Measurements from ENCODE around the gene NUDT8.
"Not testable (repeated sequence)": the region's sequence is repeated elsewhere in the genome, so short reads cannot be mapped to it uniquely, and the experiment has no call there.

Gene NUDT8

DNA sequence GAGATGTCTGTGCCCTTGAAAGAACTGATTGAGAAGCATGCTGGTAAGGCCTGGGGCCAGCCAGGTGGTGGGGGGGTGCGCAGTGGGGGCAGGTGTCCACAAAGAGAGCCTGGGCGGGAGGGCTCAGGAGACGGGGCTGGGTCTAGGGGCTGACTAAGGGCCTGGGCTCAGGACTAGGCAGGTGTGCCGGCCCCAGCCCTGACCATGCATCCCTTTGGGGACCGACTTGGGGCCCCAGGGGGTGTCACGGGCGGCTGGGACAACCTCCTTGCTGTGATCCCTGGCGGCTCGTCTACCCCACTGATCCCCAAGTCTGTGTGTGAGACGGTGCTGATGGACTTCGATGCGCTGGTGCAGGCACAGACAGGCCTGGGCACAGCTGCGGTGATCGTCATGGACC is 18.6 kb downstream of the NUDT8 start:
- no peak for DNase-seq

DNA sequence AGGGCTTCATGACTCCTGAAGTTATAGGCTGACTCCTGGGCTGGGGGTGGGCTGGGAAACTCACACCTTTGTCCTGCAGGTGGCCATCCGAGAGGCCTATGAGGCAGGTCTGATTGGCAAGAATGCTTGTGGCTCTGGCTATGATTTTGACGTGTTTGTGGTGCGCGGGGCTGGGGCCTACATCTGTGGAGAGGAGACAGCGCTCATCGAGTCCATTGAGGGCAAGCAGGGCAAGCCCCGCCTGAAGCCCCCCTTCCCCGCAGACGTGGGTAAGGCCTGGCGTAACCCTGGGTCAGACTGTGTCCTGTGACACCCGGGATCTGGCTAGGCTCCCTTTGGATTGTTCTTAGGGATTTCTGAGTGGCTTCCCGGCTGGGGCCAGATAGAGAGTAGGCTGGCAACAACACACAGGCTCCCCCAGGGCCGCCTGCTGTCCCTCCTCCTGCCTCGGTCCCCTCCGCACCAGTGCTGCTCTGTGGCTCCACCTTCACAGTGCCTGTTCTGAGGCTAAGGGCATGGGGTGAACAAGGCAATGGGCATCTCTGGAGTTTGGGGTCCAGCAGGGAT is 19.4 kb downstream of the NUDT8 start:
- DNase-seq: no peak

DNA sequence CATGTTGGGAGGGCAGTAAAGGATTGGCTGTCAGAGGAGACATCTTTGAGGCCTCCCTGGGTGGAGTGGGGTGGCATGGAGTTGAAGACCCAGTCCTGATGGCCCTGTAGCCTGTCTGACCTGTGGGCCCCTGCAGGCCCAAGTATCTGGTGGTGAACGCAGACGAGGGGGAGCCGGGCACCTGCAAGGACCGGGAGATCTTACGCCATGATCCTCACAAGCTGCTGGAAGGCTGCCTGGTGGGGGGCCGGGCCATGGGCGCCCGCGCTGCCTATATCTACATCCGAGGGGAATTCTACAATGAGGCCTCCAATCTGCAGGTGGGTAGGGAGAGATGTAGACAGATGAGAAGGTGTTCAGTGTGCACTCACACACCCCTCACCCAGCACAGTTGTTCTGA is 20.4 kb downstream of the NUDT8 start:
- no peak for DNase-seq

DNA sequence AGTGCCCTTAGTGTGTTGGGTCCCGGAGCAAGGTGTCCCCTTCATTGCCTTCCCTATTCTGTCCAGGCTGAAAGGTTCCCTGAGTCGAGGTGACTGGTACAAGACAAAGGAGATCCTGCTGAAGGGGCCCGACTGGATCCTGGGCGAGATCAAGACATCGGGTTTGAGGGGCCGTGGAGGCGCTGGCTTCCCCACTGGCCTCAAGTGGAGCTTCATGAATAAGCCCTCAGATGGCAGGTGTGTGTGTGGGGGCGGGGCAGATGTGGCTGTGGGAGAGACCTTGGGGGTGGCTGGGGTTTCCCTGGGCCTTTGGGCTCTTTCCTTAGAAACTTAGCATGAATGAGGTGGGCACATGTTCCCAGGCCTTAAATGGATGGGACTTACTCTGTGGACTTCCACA is 21.3 kb downstream of the NUDT8 start:
- no peak for DNase-seq

DNA sequence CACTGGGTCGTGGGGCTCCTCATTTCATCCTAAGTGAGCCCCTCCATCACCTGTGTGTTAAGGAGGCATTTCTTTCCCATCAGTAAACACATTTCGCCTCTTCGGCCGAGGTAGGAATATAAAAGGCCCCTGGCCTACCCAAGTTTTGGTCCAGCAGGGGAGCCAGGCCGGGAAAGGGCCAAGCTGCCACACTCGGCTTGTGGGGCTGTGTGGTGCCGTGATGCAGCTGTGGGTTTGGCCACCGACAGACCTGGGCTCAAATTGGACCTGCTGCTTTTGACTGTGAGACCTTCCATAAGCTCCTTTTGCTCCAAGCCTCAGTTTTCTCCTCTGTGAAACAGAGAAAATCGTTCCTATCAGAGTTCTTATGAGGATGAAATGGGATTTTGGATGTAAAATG is 22.2 kb downstream of the NUDT8 start:
- no peak for DNase-seq

DNA sequence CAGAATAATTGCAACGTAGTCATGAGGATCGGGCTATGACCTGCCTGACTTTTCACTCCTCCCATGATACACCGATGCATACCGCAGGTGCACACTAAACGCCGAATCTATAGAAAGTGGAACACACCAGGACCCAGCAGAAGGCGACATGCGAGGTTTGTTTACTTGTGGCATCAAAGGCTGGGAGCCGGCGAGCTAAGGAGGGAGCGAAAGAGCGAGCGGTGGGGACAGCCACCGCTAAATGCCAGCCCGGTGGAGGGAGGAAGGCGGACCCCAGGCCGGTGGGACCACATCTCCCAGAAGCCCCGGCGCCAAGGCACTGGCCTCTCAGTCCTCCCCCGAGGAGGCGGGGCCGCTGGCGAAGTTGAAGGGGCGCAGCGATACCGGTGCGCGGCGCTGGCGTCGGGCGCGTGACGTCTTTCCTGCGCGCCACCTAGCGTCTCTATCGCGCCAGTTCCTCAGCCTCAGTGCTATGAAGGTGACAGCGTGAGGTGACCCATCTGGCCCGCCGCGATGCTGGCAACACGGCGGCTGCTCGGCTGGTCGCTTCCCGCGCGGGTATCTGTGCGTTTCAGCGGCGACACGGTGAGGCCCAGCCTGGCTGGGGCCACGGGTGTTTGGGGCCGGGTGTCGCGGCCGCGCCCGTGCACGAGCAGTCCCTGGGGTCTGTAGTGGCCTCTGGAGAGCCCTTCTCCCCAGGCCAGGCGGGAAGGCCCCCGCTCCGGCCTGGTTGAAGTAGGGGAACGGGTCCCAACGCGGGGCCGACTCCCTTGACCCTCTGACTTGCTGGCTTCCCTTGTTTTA is 23.0 kb downstream of the NUDT8 start, which contains the start of gene NDUFV1:
Gene NDUFV1, plus strand, starts transcription at position 445 of the 804 bp plus-strand sequence. Its CDS starts 69 bp downstream, at position 514.
- peak; percentile 98 for DNase-seq

DNA sequence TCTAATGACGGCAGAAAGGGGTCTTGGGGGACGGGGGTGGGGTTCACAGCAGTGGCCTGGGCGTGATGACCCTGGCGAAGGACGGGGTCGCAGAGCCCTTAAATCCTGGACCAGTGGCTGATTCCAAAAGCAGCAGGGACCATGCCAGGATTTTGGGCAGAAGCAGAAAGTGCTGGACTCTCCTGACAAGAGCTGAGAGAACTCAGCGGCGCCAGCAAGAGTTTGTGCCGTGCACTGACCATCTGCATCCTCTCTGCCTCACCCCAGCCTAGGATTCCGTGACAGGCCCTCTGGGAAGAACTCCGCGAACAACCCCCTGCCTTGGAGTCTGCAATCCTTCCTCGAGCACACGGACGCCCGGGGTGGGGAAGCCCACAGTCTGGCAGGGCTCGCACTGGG is 23.6 kb downstream of the NUDT8 start:
- peak; percentile 37 for DNase-seq

DNA sequence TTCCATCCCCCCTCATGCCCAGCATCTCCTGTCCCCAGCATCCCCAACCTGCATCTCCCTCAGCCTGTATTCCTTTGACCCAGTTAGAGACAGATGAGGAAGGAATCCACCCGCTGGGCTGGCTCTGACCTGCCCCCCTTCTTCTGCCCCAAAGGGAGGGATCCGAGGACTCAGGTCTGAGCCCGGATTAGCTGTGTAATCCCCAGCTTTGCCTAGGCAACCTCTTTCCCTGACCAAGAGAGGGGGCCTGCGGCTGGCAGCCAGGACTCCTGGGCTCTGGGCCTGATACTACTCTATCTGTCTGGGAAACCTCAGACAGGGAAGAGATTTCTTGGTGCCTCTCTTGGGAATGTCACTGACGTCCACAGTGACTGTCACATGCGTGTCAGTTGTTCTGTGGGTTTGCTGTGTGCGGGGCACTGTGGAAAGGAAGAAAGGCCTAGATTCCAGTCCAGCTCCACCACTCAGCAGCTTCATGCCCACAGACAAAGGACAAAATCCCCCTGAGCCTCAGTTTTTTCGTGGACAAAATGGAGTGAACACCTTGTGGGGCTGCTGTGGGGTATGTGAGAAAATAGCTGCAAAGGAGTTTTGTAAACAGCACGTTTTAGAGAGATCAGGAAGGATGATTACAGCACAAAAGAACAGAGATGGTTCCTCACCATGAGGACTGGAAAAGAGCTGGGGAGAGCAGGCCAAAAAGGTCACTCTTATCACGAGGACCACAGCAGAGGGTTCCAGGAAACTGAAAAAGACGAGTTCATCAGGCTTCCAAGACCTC is 24.3 kb downstream of the NUDT8 start:
- DNase-seq: peak; percentile 42

DNA sequence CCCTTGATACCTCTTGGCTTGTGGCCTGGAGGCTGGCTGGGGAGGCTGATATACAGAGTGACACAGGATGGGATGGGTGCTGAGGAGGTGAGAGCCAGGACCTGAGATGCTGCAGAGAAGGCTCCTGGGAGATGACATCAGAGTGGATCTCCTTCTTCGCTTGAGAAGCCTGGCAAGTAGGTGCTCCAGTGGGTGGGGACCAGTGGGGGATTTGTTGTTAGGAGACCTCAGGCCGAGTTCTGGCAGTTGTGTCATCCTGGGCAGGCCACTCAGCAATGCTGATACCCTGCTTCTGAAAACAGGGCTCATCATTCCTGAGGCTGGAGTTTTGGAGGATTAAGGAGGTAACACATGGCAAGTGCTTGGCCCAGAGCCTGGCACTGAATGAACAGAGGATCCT is 24.9 kb downstream of the NUDT8 start:
- no peak for DNase-seq

DNA sequence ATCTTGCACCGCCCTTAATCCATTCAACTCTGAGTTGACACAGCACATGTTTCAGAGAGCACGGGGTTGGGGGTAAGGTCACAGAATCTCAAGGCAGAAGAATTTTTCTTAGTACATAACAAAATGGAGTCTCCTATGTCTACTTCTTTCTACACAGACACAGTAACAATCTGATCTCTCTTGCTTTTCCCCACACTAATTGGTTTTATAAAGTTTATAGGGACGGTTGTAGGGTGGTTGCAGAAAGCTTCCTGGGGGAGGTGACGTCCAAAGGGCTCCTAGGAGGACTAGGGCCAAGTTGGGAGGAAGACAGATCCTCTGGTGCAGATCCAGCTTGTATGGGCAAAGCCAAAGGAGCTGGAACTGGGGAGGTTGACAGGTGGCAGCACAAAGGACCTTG is 25.6 kb downstream of the NUDT8 start:
- not testable (repeated sequence) for DNase-seq

DNA sequence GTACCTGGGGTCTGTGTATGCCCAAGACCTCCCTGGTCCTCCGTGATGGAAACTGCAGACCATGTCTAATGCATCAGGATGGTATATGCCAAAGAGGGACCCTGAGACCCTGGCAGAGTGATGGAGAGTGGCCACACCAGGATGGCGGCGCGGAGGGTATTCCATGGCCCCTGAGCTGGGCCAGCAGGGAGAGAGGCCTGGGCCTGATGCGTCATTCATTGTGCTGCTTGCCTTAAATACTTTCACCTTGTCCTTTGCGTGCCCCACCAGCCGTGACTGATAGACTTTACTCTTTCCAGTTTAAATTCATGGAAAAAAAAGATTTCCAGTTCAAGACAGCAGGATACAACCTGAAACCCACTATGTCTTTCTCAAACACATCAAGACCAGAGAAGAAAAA is 28.6 kb downstream of the NUDT8 start:
- no peak for DNase-seq

DNA sequence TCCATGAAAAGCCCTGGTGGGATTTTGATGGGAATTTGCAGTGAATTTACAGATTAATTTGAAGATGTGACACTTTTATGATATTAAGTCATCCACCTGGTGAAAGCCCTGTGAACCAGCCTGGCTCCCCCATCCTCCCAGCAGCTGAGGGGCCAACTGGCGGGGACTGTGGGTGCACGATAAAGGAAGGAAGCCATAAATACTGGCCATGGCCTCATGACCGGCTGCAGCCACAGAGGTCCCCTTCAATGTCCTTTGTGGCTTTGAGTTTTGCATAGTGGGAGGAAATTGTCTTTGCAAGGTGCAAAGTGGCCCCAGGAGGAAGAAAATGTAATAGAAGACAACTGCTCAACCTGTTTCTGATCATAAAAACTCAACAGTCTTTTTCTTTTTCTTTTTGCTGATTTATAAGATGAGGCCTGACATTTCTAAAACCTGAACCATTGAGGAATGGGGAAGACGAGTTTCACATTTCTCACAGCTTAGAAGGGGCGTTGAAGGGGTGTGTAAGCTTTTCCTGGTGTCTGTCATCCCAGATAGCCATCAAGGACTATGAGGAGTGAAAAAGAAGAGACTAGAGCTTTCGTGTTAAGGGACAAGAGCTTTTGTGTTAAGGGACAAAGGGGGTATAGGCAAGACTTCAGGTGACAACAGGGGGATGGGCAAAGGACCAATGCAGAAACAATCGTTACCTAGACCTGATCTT is 29.3 kb downstream of the NUDT8 start:
- DNase-seq: peak; percentile 87

DNA sequence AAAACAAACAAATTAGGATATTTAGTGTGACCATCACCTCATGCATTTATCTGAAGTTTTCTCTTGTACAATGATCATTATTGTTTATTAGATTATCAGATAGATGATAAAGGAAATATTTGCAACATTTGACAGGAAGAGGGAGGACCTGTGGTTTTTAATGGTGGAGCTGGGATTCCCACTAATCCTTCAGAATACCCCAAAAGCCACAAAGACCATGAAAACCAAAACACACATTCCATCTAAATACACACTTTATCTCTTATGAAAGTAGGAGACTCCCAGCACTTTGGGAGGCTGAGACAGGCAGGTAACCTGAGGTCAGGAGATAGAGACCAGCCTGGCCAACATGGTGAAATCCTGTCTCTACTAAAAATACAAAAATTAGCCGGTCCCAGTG is 30.6 kb downstream of the NUDT8 start:
- no peak for DNase-seq

DNA sequence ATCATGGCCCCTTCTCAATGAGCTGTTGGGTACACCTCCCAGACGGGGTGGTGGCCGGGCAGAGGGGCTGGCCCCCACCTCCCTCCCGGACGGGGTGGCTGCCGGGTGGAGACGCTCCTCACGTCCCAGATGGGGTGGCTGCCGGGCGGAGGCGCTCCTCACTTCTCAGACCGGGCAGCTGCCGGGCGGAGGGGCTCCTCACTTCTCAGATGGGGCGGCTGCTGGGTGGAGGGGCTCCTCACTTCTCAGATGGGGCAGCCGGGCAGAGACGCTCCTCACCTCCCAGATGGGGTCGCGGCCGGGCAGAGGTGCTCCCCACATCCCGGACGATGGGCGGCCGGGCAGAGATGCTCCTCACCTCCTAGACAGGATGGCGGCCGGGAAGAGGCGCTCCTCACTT is 31.8 kb downstream of the NUDT8 start:
- not testable (repeated sequence) for DNase-seq

DNA sequence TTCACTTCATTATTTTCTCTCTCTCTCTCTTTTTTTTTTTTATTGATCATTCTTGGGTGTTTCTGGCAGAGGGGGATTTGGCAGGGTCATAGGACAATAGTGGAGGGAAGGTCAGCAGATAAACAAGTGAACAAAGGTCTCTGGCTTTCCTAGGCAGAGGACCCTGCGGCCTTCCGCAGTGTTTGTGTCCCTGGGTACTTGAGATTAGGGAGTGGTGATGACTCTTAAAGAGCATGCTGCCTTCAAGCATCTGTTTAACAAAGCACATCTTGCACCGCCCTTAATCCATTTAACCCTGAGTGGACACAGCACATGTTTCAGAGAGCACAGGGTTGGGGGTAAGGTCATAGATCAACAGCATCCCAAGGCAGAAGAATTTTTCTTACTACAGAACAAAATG is 32.3 kb downstream of the NUDT8 start:
- DNase-seq: not testable (repeated sequence)

DNA sequence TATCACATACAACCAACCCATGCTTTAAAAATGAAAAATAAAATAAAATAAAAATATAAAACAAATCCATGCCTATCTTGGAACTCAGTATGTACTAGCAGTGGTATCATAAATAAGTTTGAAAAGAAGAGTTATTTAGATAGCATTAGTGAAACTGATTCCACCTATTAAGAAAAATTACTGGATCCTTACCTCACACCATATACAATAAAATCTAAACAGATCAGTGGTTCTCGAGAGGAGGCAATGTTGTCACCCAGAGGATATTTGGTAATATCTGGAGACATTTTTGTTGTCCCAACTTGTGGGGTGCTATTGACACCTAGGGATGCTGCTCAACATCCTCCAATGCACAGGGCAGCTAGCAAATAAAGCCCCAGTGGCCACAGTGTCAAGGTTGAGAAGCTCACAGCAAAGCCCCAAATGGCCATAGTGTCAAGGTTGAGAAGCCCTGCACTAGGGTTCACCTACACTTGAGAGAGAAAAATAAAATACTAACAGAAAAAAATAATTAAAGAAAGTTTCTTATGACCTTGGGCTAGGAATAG is 32.9 kb downstream of the NUDT8 start:
- no peak for DNase-seq

DNA sequence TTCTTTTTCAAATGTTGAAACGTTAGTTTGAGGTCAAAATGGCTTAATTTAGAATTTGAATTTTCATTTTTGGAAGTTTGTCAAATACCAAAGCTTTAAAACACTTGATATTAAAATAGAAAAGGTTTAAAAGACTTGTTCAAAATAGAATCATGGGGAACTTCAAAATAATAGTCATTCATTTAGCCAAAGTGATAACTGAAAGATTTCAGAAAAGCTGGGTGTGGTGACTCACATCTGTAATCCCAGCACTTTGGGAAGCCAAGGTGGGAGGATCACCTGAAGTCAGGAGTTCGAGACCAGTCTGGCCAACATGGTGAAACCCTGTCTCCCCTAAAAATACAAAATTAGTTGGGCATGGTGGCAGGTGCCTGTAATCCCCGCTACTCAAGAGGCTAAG is 35.3 kb downstream of the NUDT8 start:
- no peak for DNase-seq

DNA sequence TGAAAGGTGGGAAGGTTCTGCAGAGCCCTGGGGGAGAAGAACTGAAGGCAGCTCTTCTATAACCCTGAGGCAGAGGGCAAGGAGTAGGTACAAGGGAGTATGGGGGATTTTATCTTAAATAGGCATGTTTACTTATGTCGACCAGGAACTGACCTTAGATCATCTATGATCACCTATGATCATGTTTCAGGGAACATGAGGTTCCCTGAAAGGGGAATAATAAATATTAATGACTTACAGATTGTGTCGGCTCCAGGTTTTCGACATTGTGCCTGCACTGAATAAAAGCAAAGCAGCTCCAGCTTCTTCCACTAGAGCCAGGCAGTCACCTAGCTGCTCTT is 36.2 kb downstream of the NUDT8 start:
- no peak for DNase-seq

DNA sequence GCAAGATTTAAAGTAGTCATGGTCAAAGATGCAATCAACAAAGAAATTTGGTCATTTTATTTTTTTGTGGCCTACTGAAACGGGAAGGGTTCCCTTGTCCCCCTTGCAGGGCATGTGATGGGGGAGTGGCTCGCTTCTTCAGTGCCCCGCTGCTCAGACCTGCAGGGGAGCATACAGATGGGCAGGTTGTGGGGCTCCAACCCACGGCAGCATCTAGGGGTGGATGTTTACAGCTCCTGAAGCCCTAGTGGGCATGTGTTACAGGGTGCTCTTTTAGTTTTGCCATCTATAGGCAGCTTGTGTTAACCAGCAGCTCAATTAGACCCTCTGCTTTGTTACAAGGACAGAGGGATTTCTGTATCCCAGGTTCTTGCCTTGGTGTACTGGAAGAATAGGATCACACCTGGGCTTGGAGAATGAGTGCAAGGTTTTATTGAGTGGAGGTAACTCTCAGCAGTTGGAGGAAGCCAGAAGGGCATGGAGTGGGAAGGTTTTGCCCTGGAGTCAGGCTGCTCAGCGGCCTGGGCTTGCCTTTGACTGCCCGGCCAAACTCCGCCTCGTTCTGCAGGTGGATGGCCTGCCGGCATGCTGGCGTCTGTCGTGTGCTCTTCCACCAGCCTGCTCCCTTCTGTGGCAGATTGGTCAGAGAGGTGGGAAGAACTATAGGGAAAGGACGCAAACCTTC is 36.7 kb downstream of the NUDT8 start:
- DNase-seq: no peak

DNA sequence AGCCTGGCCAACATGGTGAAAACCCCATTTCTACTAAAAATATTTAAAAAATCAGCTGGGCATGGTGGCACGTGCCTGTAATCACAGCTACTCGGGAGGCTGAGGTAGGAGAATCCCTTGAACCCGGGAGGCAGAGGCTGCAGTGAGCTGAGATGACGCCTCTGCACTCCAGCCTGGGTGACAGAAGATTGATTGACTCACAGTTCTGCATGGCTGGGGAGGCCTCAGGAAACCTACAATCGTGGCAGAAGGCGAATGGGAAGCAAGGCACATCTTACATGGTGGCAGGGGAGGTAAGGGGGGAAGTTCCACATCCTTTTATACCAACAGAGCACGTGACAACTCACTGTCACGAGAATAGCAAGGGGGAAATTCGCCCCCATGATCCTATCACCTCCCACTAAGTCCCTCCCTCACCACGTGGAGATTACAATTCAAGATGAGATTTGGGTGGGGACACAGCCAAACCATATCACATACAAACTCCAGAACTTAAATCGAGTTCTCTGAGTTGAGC is 40.8 kb downstream of the NUDT8 start:
- not testable (repeated sequence) for DNase-seq

DNA sequence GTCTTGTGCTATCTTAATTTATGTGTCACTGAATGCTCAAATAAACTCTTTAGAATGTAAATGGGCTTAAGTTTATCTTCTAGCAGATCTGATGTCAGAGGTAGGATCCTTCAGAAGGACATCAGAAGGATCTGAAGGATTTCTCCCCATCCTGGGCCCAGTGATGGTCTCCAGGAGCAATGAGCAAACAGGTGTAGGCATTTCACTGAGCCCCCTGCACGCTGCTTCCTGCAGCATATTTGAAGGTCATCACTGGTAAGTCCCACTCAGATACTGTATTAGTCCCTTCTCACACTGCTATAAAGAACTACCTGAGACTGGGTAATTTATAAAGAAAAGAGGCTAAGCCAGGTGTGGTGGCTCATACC is 41.6 kb downstream of the NUDT8 start:
- no peak for DNase-seq

DNA sequence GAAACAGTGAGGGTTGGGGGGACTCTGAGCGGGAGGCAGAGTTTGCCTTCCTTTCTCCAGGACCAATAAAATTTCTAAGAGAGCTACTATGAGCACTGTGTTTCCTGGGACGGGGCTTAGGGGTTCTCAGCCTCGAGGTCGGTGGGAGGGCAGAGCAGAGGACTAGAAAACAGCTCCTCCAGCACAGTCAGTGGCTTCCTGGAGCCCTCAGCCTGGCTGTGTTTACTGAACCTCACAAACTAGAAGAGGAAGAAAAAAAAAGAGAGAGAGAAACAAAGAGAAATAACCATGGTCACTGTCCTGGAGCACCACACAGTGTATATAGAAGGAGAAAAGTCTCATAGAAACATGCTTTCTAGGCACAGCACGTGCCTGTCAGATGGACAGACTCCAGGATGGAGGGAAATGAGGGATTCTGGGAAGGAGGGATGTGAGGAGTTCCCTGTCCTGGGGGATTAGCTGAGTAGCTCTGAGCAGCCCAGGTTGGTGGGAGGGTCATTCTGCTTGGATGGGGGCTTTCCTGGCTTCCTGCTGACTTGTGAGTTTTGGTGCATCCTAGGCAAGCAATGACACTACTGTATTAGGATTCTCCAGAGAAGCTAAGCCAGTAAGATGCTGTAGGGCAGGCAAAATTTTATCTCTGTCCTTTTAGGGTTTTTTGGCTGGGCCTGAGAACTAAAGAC is 43.0 kb downstream of the NUDT8 start:
- no peak for DNase-seq

All from OCI-M1 (cell line).